ENCODE results near the gene SBF2. TPM values are rescaled to one million over a fixed set of nuclear protein-coding genes. Genes with fewer than 3 reads are reported as not detected.
A peak's percentile ranks its signal among the peaks of the same experiment; 100 is the strongest.

Gene SBF2
- total RNA-seq, 4 donors from 2014 or later, result 29.7 to 60.4 (median 36.0) TPM

DNA sequence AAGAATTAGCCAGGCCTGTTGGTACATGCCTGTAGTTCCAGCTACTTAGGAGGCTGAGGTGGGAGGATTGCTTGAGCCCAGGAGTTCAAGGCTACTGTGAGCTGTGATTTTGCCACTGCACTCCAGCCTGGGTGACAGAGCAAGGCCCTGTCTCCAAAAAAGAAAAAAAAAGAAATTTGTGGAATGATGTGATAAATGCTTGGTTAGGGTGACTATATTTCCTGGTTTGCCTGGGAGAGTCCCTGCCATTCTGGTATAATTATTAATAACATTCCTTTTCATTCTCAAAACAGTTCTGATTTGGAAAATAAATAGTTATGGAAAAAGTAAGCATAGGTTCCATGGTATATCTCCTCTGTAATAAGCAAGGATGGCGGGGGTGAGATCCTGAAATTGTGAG is 555.3 kb downstream of the SBF2 start:
- intact Hi-C loops (cut with DNase I; ENCODE audit: low total_unique reads), result loop anchor here (5.0 to 10.0 kb wide), 2 partner anchors 54 to 126 kb away; no protein-coding TSS in a partner anchor
- DNase-seq (ENCODE audit: low spot score in 2 of 2), result no peak
- TF ChIP-seq, protein P1, sequence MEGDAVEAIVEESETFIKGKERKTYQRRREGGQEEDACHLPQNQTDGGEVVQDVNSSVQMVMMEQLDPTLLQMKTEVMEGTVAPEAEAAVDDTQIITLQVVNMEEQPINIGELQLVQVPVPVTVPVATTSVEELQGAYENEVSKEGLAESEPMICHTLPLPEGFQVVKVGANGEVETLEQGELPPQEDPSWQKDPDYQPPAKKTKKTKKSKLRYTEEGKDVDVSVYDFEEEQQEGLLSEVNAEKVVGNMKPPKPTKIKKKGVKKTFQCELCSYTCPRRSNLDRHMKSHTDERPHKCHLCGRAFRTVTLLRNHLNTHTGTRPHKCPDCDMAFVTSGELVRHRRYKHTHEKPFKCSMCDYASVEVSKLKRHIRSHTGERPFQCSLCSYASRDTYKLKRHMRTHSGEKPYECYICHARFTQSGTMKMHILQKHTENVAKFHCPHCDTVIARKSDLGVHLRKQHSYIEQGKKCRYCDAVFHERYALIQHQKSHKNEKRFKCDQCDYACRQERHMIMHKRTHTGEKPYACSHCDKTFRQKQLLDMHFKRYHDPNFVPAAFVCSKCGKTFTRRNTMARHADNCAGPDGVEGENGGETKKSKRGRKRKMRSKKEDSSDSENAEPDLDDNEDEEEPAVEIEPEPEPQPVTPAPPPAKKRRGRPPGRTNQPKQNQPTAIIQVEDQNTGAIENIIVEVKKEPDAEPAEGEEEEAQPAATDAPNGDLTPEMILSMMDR (IDR thresholded peaks at IDR 0.05), result no peak
- TF ChIP-seq POLR2A (IDR thresholded peaks at IDR 0.05), result no peak
- WGBS, 2 donors, result 97% methylated on average over 1 of the region's 1 CpG
- H3K4me3 ChIP-seq (ENCODE audit: low read depth, poor library complexity, severe bottlenecking), result no peak overlapping the region

- intact Hi-C loops (cut with DNase I; ENCODE audit: low total_unique reads), result loop anchor here (5.0 to 10.0 kb wide), 2 partner anchors 53 to 126 kb away; no protein-coding TSS in a partner anchor
- no peak overlapping the region for H3K4me3 ChIP-seq (ENCODE audit: low read depth, poor library complexity, severe bottlenecking)
- TF ChIP-seq, protein P1 (IDR thresholded peaks at IDR 0.05), result no peak
- TF ChIP-seq POLR2A (IDR thresholded peaks at IDR 0.05), result no peak
- peak in 1 of 2 donors; percentile 35 for DNase-seq (ENCODE audit: low spot score in 2 of 2)
- 56 to 59% methylated on average over 3 of the region's 3 CpGs for WGBS, 2 donors
Measured at GRCh38 chr11:9738116-9738515, 555.9 kb downstream of the SBF2 start.

DNA sequence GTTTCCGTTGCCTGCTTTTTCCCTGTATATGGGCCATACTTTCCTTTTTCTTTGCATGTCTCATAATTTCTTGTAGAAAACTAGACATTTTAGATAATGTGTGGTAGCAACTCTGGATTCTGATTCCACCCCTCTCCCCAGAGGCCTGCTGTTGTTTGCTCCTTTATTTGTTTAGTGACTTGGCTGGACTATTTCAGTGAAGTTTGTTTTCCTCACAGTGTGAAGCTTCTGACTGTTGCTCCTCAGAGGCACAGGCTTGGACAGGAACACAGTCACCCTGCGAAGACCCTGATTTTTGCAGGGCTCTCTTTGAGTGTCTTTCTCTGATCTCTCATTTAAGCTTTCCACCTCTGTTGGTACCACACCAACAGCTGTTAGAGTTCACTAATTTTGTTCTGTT is 557.7 kb downstream of the SBF2 start:
- H3K4me3 ChIP-seq (ENCODE audit: low read depth, poor library complexity, severe bottlenecking), result no peak overlapping the region
- WGBS, 2 donors, result 94 to 97% methylated on average over 2 of the region's 2 CpGs
- TF ChIP-seq, protein P1 (IDR thresholded peaks at IDR 0.05), result no peak
- TF ChIP-seq POLR2A (IDR thresholded peaks at IDR 0.05), result no peak
- intact Hi-C loops (cut with DNase I; ENCODE audit: low total_unique reads), result loop anchor here (5.0 to 10.0 kb wide), 2 partner anchors 52 to 124 kb away; no protein-coding TSS in a partner anchor
- DNase-seq (ENCODE audit: low spot score in 2 of 2), result no peak

GRCh38 chr11:9735919-9736318 is 558.1 kb downstream of the SBF2 start:
- intact Hi-C loops (cut with DNase I; ENCODE audit: low total_unique reads), result loop anchor here (5.0 to 10.0 kb wide), 2 partner anchors 51 to 124 kb away; no protein-coding TSS in a partner anchor
- WGBS, 2 donors, result 91 to 93% methylated on average over 2 of the region's 2 CpGs

GRCh38 chr11:9735236-9735635 is 558.8 kb downstream of the SBF2 start:
- TF ChIP-seq, protein P1 (IDR thresholded peaks at IDR 0.05), result no peak
- no peak for TF ChIP-seq POLR2A (IDR thresholded peaks at IDR 0.05)
- WGBS, 2 donors, result 90% methylated on average over 3 of the region's 3 CpGs
- intact Hi-C loops (cut with DNase I; ENCODE audit: low total_unique reads), result loop anchor here (5.0 to 10.0 kb wide), 2 partner anchors 50 to 123 kb away; no protein-coding TSS in a partner anchor
- no peak for DNase-seq (ENCODE audit: low spot score in 2 of 2)
- H3K4me3 ChIP-seq (ENCODE audit: low read depth, poor library complexity, severe bottlenecking), result no peak overlapping the region

More at GRCh38 chr11:9735919-9736318, 558.1 kb downstream of the SBF2 start:
- TF ChIP-seq, protein P1 (IDR thresholded peaks at IDR 0.05), result no peak
- no peak for TF ChIP-seq POLR2A (IDR thresholded peaks at IDR 0.05)
- no peak overlapping the region for H3K4me3 ChIP-seq (ENCODE audit: low read depth, poor library complexity, severe bottlenecking)
- DNase-seq (ENCODE audit: low spot score in 2 of 2), result no peak

DNA sequence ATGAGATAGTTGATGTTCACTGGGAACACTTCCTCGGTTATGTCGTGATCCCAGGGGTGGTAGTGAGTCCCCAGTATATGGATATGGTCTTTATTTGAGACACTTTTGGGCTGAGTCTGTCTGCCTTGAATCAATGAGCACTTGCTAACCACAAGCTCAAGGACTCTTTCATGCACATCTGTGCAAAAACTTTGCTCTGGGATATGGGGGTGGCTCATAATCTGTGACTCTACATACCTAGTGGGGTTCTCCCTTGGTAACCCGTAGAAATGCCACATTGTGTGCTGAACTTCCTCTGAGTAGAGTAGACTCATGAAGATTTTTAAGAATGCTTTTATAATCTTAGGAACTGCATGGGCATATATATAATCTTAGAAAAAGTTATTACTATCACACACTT is 560.8 kb downstream of the SBF2 start:
- no peak overlapping the region for H3K4me3 ChIP-seq (ENCODE audit: low read depth, poor library complexity, severe bottlenecking)
- WGBS, 2 donors, result 99 to 100% methylated on average over 3 of the region's 3 CpGs
- intact Hi-C loops (cut with DNase I; ENCODE audit: low total_unique reads), result loop anchor here (10.0 kb wide), 1 partner anchor 48 kb away; no protein-coding TSS in a partner anchor
- DNase-seq (ENCODE audit: low spot score in 2 of 2), result no peak
- TF ChIP-seq, protein P1 (IDR thresholded peaks at IDR 0.05), result no peak
- no peak for TF ChIP-seq POLR2A (IDR thresholded peaks at IDR 0.05)

Data from lower leg skin (tissue), 4 donors.